Astrocyte (in vitro differentiated cells and primary cell): ENCODE measurements around the gene NUAK1.

Source experiments
- CTCF ChIP-seq: IDR thresholded peaks from 2 replicates; pipeline ENCODE4 v1.5.1; 2011; ENCODE audit warnings: low read depth, mild to moderate bottlenecking, inconsistent platforms, low read length, moderate library complexity; ENCODE audit not compliant: insufficient read depth
- EZH2 ChIP-seq: IDR thresholded peaks from 2 replicates; pipeline ENCODE4 v1.6.1; 2012; ENCODE audit warnings: mild to moderate bottlenecking, low read length, inconsistent platforms; ENCODE audit not compliant: insufficient read depth

DNA sequence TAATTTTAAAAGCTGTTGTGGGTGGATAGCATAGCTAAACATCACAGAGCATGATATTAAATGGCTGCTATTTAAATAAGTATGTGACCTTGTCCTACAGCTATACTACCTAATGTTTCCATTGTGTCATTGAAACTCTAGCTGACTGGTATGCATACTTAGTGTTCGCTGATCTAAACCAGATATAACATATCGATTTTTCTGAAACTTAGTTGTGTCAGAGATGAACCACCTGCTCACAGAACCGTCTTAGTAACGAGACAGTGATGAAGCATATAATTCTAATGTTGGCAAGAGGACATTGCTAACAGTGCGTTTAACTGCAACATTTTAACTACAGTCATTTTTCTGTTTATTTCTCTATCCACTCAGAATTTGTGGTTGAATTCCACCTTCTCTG is 36.1 kb upstream of the NUAK1 start:
- TF ChIP-seq CTCF (no peak), EZH2 (no peak)
